ENCODE data around the gene SP140.

DNA sequence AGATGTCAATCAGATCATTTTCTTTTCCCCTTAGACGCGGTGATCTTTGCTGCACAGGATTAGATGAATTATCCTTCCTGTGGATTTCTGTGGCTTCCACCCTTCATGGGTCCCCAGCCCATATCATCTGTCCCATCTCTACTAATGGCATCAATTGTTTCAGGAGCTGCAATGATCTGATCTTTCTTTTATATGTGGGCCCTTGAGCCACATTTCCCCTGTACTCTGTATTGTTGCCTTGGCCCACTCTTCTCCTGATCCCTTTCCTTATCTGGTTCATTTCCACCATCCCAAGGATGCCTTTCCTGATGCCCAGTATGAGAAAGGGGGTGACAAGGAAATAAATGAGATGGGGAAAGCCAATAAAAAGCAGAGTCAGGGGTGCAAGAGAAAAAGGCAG, 24.7 kb downstream of the SP140 start:
- TF ChIP-seq, protein P1, sequence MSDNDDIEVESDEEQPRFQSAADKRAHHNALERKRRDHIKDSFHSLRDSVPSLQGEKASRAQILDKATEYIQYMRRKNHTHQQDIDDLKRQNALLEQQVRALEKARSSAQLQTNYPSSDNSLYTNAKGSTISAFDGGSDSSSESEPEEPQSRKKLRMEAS (IDR thresholded peaks at IDR 0.05), result no peak
- no peak for TF ChIP-seq SREBF2 (IDR thresholded peaks at IDR 0.05)

All from A549 (cell line).